DMS153 treated with DMSO at 0.1 percent for 48 hours (cell line): ENCODE data around the gene CDRT15L2.
"Not testable (repeated sequence)": the region's sequence is repeated elsewhere in the genome, so short reads cannot be mapped to it uniquely, and the experiment has no call there.

Experiments used
- DNase-seq: peaks from one replicate; lab custom pipeline; 2025; ENCODE audit not compliant: unreplicated experiment; lab: John Stamatoyannopoulos, UW

Gene CDRT15L2

DNA sequence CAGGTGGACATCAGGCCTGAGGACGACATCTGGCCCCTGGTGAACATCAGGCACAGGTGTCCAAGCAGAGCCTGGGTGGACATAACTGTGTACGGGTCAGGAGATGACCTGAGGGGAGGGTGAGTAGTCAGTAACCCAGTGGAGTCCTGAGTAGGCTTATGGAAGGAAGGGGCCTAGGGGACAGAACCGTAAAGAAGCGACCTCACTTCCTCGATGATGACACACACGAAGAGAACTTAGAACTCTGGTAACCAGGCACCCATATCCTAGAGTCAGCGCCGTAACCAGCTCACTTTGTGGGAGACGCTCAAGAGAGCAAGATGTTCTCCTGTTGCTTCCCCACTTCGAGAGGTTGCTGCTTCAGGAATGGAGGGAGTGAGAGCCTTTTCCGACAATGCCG, at the start of gene CDRT15L2:
Gene CDRT15L2 (plus strand): TSS at position 301 of the 400 bp plus-strand sequence. CDS start 20 bp downstream, at position 321.
- DNase-seq, result not testable (repeated sequence)

DNA sequence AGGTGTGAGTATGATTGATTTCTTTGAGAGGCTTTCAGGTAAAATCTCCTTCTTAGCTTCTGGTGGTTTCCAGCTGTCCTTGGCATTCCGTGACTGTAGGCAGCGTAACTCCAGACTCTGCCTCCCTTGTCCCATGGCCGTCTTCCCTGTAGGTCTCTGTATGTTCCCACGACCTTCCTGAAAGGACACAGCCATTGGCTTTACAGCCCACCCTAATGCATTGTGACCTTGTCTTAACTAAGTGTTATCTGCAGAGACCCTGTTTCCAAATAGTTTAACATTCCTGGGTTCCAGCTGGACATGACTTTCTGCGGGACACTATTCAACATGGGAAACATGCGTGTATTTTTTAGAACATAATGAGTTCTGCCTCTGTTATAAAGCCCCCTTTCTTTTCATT, 49.4 kb upstream of the CDRT15L2 start:
- not testable (repeated sequence) for DNase-seq

DNA sequence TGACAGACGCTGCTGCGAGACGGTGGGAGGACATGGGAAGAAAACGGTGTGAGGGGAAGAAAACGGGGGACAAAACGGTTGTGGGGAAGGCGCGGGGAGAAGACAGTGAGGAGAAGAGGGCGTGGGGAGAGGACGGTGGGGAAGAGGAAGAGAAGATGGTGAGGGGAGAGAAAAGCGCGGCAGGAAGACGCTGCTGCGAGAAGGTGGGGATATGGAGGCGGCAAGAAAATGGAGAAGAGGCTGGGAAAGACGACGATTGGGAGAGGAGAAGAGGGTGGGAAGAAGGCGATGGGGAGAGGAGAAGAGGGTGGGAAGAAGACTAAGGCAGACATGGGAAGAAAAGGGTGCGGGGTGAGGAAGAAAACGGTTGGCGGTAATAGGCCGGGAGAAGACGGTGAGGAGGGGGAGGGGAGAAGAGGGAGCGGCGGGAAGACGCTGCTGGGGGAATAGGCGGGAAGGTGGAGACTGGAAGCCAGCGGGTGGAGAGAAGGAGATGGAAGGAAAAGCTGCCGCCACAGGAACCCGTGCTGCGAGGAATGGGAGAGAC, 46.9 kb upstream of the CDRT15L2 start:
- DNase-seq, result not testable (repeated sequence)

DNA sequence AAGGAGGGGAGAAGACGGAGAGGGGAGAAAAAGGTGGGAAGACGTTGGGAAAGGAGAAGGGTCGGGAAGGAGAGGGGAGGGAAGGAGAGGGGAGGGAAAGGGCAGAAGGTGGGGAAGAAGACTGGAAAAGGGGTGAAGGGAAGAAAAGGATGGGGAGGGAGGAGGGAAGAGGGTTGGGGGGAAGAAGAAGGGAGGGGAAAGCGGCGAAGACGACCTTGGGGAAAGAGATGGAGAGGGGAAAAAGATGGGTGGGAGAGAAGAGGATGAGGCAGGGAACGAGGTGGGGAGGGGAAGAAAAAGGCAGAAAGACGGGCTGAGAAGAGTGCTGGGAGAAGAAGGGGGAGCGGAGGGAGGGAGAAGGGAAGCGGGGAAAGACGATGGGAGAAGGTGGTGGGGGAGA, 46.3 kb upstream of the CDRT15L2 start:
- not testable (repeated sequence) for DNase-seq

DNA sequence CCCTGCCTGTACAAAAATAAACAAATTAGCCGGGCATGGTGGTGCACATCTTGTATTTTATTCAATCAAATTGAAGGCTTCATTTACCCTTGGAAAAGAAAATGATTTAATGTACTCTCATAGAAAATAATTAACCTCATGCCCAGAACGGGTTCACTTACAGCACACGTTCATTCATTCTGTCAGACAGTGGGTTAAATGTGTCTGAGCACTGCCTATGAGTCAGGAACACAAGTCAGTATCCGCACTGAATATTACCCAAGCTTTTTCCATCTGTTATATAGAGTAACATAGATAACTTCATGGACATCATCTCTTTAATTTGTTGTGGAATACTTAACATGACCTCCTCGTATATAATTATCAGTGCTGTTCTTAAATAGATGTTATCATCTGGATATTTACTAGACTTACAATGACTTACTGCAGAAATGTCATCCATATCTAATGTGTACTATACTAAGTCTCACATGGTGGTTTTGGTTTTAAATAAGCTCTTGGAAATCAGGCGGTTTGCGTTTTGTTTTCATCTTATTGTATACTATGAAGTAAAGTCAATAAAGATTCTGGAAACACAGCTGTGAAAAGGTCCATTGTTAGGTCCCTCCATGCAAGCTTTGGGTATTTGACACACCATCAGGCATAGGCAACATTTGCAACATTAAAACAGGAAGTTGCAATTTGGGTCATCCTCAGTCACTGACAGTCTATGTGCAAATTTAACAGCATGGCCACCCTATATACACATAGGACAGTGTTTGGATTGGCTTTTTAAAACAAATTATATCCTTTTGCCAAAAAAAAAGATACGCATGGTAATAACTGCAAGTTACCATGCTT, 44.6 kb upstream of the CDRT15L2 start:
- DNase-seq, result not testable (repeated sequence)

DNA sequence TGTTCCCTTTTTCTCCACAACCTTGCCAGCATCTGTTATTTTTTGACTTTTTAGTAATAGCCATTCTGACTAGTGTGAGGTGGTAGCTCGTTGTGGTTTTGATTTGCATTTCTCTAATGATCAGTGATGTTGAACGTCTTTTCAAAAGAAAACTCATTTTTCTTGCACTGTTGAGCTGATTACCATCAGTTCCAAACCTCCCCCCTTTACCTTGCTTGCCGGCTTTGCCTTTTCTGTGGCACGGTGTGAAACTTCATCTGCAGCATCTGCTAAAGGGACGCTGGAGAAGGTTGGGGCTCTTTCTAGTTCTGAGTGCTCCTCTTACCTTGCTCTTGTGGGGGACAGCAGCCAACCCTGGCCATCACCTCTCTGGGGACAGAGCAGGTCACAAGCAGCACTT, 39.1 kb upstream of the CDRT15L2 start:
- DNase-seq, result not testable (repeated sequence)

DNA sequence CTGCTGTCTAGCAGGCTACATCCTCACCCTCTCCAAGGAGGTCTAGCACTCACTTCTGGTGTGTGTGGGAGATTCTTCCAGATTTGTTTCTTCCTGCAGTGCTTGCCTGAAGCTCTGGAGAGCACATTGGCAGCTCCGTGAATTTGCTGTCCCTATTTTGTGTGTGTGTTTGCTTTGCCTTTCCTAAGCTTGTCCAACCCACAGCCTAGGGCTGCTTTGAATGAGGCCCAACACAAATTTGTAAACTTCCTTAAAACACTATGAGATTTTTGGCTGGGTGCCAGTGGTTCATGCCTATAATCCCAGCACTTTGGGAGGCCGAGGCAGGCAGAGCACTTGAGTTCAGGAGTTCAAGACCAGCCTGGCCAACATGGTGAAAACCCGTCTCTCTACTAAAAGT, 38.7 kb upstream of the CDRT15L2 start:
- not testable (repeated sequence) for DNase-seq

DNA sequence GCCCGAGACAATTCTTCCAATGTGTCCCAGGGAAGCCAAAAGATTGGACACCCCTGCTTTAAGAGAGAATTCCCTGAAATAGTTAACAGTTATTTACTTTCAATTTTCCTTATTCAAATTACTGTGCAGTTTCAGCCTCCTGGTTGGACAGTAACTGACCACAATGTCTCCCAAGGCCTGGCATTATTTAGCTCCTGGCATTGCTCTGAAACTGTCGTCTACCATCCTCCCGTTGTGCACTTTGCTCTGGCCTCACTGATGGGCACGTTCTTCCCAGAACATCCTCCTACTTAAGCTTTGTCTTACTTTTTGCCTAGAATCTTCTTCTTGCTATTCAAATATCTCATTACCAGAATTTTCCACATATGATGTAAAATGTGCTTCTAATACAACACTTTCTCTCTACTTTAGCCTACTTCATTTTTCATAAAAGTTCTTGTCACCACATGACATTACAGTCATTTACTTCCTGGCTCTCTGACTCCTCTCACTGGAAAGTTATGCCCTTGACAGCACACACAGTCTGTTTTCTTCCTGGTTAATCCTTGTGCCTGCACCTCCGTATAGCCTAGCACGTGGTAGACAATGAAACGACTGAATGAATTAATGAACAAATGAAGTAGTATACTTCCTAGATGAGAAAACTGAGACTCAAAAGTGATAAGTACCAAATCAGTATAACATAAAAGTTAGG, 37.5 kb upstream of the CDRT15L2 start:
- not testable (repeated sequence) for DNase-seq

DNA sequence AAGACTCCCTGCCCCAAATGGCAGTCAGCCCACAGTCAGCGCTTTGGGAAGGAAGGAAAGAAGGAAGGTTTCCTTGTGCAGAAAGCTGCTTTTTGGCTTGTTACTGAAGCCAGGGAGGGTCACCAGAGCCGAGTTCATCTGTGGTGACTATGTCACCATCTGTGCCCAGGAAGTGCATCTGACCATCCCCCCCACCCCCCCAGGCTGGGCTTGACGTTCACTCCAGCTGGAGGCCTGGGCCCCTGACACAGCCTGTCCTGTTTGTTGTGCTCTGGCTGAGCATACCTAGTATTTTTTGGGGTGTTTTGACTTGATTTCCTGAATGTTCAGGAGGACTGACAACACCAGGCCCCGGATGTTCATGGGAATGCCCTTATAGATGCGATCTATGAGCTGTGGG, 31.6 kb upstream of the CDRT15L2 start:
- not testable (repeated sequence) for DNase-seq

DNA sequence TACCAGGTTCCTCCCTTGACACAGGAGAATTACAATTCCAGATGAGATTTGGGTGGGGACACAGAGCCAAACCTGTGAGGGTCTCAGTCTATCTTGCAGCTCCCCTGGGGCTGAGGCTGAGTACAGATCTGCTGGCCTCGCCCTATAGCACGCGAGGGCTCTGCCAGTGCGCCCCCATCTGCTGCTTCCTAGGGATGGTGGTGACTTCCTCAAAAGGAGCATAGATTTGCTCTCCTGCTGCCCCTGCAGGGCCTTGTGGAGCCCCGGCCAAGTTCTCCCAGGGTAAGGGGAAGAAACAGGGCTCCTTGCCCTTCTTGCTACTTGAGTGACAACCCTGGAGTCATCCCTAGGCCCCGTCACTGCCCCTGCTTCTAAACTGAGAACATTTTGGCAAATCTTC, 26.6 kb upstream of the CDRT15L2 start:
- not testable (repeated sequence) for DNase-seq

DNA sequence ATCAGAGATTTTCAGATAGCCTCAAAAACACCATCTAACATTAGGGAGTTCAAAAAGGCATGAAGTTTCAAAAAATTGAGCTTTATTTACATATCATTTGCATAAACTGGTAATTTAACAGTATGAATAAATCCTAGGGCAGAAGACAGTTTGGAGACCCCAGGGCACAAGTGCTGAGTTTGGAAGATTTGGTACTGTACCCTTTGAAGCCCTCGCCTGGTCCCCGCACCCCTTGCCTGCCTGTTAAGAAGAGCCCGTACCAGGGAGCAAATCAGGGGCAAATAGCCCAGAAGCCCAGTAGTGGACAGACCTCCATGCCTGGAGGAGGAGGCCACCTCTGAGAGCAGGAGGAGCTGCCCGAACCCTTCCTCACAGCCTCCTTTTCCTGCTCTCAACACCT, 24.8 kb upstream of the CDRT15L2 start:
- not testable (repeated sequence) for DNase-seq

DNA sequence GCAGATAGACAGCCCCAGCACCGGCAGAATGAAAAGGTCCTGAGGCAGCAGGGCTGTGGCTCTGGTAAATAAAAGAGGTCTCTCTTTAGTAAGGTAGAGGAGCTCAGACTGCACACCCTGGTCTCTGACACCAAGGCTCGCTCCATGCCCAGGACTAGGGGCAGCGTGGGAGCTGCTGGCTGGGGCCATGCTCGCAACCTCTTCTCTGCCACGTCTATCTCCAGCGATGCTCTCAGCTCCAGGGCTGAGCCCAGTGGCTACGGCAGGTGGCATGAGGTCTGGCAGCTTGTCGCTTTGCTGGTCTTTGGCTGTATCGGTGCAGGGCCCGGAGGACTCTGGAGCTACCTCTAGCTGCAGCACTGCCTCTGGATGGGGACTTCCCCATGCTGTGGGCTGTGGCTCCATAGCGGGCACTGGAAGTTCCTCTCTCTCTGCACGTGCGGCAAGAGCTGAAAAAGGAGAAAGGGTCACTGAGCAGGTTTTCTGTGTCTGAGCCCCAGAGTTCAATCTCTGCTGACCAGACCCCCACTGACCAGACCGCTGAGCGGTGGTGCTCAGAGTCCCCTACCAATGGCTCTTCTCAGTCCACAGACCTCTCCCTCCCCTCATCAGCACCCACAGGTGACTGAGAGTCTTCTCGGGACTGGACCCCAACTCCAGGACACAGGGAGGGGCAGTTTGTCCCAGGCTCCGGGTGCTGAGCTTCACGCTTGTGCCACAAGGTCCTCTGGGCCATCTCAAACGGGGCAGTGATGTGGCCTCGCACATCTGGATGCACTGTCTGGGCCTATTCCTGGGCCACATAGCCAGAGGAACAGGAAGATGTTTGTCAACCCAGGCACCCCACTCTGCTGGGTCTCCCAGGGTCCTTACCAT, 24.2 kb upstream of the CDRT15L2 start:
- not testable (repeated sequence) for DNase-seq

DNA sequence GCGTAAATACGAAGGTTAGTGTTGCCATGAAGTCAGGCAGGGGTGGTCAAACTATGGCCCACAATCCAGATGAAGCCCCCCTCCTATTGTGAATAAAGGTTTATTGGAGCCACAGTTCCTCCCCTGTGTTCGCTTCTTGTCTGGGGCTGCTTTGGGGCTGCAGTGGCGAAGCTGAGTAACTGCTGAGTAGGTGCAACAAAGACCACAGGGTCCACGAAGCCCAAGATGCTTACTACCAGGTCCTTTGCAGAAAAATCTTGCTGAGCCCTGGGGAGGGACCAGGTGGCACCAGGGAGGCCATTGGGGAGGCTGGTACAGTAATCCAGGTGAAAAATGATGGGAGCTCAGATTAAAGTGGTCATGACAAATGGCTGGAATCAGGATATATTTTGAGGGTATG, 21.4 kb upstream of the CDRT15L2 start:
- not testable (repeated sequence) for DNase-seq

DNA sequence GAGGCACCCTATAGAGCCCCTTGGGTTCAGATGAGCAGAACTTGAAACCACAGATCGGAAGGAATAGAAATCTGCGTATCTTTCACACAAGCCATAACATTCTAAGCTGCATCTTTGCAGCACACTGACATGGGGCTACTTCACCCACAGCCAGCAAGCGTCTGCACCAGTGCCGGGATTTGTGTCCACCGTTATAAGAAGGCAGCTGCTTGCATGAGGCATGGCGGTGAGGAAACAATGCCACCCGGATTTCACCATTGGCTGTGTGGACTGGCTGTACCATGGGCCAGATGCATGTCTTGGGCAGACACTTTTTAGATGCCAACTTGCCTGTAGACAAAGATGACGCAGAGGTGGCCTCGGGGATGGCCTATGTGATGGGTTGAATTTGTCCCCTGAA, 20.5 kb upstream of the CDRT15L2 start:
- DNase-seq, result not testable (repeated sequence)

DNA sequence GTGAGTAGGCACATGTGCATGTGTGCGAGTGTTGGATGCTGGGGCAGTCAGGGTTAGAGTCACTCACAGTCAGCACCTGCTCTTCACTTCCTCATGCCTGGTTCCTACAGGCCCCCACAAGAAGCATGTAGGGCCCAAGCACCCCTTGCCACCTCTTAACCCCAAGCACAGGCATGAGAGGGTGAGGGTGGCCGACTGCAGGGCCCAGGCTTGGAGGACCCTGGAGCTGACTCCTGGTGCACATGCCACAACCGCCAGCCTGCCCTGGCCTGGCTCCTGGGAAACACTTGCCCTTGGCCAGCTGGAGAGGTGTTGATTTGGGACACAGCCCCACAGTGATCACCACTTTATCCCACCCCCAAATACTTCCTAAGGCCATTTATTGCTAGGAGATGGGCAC, 16.9 kb upstream of the CDRT15L2 start:
- DNase-seq, result no peak

DNA sequence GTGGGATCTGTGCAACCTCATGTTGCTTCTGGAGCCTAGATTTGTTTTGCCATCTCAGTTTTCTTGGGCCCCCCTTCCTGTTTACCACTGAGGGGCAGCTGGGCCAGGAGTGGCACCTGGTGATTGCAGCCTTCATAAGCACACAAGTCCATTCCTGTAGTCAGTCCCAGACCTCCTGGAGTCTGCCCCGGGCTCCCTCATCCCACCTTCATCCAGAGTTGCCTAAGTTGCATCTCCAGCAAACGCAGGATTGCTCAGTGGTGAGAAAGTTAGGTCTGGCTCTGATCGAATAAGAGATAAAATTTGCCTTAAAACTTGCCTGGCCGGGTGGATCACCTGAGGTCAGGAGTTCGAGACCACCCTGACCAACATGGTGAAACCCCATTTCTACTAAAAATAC, 14.3 kb upstream of the CDRT15L2 start:
- not testable (repeated sequence) for DNase-seq

DNA sequence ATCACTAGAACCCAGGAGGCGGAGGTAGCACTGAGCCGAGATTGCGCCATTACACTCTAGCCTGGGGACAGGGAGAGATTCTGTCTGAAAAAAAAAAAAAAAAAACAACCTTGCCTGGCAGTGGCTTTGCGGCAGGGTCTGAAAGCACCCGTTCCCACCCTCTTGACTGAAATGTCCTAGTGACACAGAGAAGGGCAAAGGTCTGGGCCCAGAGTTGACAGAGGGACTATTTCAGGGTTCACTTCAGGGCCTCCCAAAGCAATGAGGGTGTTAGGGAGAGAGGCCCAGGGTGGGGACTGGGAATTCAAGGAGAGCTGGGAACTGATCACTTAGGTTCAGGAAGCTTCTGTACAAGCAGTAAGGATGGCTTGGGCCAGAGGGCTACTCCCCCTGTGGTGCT, 13.8 kb upstream of the CDRT15L2 start:
- DNase-seq, result no peak

DNA sequence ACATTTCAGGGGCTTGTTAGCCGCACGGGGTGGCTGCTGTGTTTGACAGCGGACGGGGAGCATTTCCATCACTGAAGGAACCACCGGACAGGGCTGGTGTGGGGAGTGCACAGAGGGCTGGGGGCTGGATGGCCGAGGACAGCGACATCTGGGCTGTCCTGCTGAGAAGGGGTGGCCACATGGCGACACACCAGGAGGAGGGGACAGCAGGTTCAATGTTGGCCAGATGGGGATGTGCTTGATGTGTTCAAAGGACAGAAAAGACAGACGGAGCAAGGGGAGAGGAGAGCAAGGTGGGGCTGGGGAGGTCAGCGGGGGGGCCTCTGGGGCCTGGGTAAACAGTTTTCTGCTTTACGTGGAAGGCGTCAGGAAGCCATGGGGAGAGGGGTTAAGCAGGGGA, 12.8 kb upstream of the CDRT15L2 start:
- DNase-seq, result not testable (repeated sequence)

DNA sequence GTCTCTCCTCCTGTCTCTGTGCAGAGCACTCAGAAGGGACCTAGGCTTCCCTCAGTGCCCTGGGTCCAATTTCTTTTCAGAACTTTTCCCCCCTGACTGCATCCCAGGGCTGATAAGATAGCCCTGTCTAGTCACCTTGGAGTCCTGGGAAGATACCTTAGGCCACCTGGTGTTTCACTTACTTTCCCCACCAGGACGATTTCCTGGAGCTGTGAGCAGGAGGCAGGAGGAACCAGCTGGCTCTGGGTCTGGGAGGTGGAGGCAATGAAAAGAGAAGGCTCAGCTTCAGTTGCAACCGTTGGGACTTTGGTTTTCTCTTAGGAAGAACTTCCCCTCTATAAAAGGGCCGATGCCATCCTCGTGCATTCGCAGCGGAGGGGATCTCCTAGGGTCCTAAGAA, 12.1 kb upstream of the CDRT15L2 start:
- DNase-seq, result not testable (repeated sequence)

DNA sequence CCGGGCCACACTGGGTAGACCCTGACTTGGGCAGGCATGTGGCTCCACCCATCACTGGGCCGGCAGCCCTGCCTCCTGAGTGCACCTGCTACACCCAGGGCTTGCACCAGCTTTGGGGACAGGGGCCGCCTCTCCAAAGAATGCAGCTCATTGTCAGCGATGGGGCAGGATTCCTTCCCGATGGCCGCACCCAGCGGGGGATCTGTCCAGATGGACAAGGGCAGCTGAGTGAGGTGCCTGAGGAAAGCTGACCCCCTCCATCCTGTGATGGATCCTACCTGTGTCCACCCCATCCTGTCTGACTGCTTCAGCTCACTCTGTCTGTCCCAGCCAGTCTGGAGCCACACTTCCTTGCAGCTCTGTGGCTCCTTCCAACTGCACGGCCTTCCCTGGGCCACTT, 10.9 kb upstream of the CDRT15L2 start:
- not testable (repeated sequence) for DNase-seq

DNA sequence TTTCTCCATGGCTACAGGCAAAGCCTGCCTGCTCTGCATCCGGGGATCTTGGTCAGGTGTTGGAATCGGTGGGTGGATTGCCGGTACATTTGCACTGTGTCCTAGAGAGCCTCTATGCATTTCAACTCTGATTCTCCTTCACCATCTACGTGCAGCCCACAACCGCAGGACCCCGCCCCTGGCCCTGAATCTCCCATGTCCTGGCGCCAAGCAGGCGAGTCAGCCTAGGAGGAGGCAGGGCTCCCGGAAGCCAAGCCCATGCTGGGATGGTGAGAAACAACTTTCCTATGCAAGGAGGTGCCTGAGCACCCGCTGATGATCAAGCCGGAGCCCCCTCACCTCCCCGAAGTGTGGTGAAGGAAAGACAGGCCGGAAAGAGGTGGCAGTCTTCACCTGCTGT, 7.9 kb upstream of the CDRT15L2 start:
- not testable (repeated sequence) for DNase-seq
